CD14-positive monocyte (primary cell): ENCODE results near the gene MCU. TPM values are rescaled to one million over a fixed set of nuclear protein-coding genes. Genes with fewer than 3 reads are reported as not detected.

Experiments
- DNase-seq, 3 donors: peaks; one replicate each; pipeline ENCODE4 v3.0.0-alpha.2; 2011 to 2022
- H2AFZ ChIP-seq: 2 replicates; pipeline ENCODE4 v1.6.0; 2012; ENCODE audit warnings: mild to moderate bottlenecking, low read depth, low read length, inconsistent platforms; ENCODE audit not compliant: insufficient read depth, poor library complexity, severe bottlenecking
- H3K27ac ChIP-seq, 2 donors: 1 replicate in 1 of 2; 2 replicates in 1 of 2; pipeline ENCODE4 v1.5.1; 2012 to 2013; ENCODE audit warnings: low read length in 2 of 2, control low read depth in 1 of 2, inconsistent platforms in 1 of 2, low read depth in 1 of 2, mild to moderate bottlenecking in 1 of 2
- H3K27me3 ChIP-seq, 2 donors: one replicate each; pipeline versions ENCODE4 v1.6.0 to v1.6.1; 2011 to 2013; ENCODE audit warnings: low read length in 2 of 2; ENCODE audit not compliant: control insufficient read depth in 2 of 2, insufficient read depth in 2 of 2
- H3K36me3 ChIP-seq, 2 donors: replicated peaks in 1 of 2; 1 replicate in 1 of 2; 2 replicates in 1 of 2; pipeline versions ENCODE4 v1.5.1 to v1.6.1; 2012 to 2013; ENCODE audit warnings: low read length in 2 of 2, control low read depth in 1 of 2, inconsistent platforms in 1 of 2, mild to moderate bottlenecking in 1 of 2; ENCODE audit not compliant: insufficient read depth in 2 of 2, control insufficient read depth in 1 of 2
- H3K4me1 ChIP-seq, 2 donors: 1 replicate in 1 of 2; 2 replicates in 1 of 2; pipeline versions ENCODE4 v1.5.1 to v1.6.1; 2012 to 2013; ENCODE audit warnings: low read length in 2 of 2, control low read depth in 1 of 2, inconsistent platforms in 1 of 2, mild to moderate bottlenecking in 1 of 2, moderate library complexity in 1 of 2; ENCODE audit not compliant: insufficient read depth in 2 of 2, control insufficient read depth in 1 of 2
- H3K4me2 ChIP-seq: replicated peaks from 2 replicates; pipeline ENCODE3; 2012; ENCODE audit warnings: low read length, moderate library complexity, mild to moderate bottlenecking; ENCODE audit not compliant: poor library complexity, severe bottlenecking; ENCODE audit errors: extremely low read depth
- H3K4me3 ChIP-seq, 3 experiments: fragments of 200-600 bp in 1 of 3; sonication (generic) in 1 of 3; replicated peaks in 1 of 3; 1 replicate in 2 of 3; 2 replicates in 1 of 3; pipeline ENCODE4 v1.5.1; 2011 to 2013; ENCODE audit warnings: low read length in 3 of 3, mild to moderate bottlenecking in 3 of 3, control low read depth in 2 of 3, low read depth in 2 of 3, inconsistent platforms in 1 of 3, moderate library complexity in 1 of 3
- H3K79me2 ChIP-seq: 2 replicates; pipeline ENCODE4 v1.6.0; 2012; ENCODE audit warnings: mild to moderate bottlenecking, control low read depth, inconsistent platforms, low read length, moderate library complexity; ENCODE audit not compliant: insufficient read depth
- H3K9ac ChIP-seq: 2 replicates; pipeline ENCODE4 v1.6.0; 2017; ENCODE audit warnings: low read length, mild to moderate bottlenecking; ENCODE audit not compliant: insufficient read depth, poor library complexity, severe bottlenecking
- H3K9me3 ChIP-seq, 2 donors: replicated peaks in 1 of 2; 1 replicate in 1 of 2; 2 replicates in 1 of 2; pipeline versions ENCODE4 v1.5.1 to v1.6.1; 2012 to 2013; ENCODE audit warnings: low read length in 2 of 2, control low read depth in 1 of 2; ENCODE audit not compliant: control insufficient read depth in 1 of 2, insufficient read depth in 1 of 2
- H4K20me1 ChIP-seq: 2 replicates; pipeline ENCODE4 v1.6.0; 2012; ENCODE audit warnings: mild to moderate bottlenecking, low read length, control low read depth, moderate library complexity; ENCODE audit not compliant: insufficient read depth
- H3K27ac Mint-ChIP-seq, 7 donors: one replicate each; pipeline ENCODE4 v1.8.0; 2020; ENCODE audit warnings: mild to moderate bottlenecking in 7 of 7, mixed read lengths in 7 of 7, moderate library complexity in 6 of 7, inconsistent platforms in 2 of 7
- H3K27me3 Mint-ChIP-seq, 3 donors: one replicate each; pipeline ENCODE4 v1.8.0; 2021 to 2022; ENCODE audit warnings: low read depth in 3 of 3, mild to moderate bottlenecking in 3 of 3, mixed read lengths in 3 of 3, moderate library complexity in 3 of 3, inconsistent platforms in 1 of 3
- H3K36me3 Mint-ChIP-seq, 2 donors: one replicate each; pipeline ENCODE4 v1.8.0; 2020; ENCODE audit warnings: mixed read lengths in 2 of 2, inconsistent platforms in 1 of 2, mild to moderate bottlenecking in 1 of 2
- H3K4me1 Mint-ChIP-seq: one replicate; pipeline ENCODE4 v1.8.0; 2020; ENCODE audit warnings: mild to moderate bottlenecking, mixed read lengths
- H3K4me3 Mint-ChIP-seq, 2 donors: one replicate each; pipeline ENCODE4 v1.8.0; 2020; ENCODE audit warnings: mild to moderate bottlenecking in 2 of 2, mixed read lengths in 2 of 2, moderate library complexity in 1 of 2
- H3K9me3 Mint-ChIP-seq, 7 donors: one replicate each; pipeline ENCODE4 v1.8.0; 2020 to 2022; ENCODE audit warnings: mixed read lengths in 7 of 7, mild to moderate bottlenecking in 6 of 7, moderate library complexity in 6 of 7, inconsistent platforms in 2 of 7
- intact Hi-C, 2 donors: fragments of 100-400 bp; cut with micrococcal nuclease; formaldehyde crosslinking; loops; one replicate each; pipeline versions ENCODE4 v1.15.0 to v1.15.1; 2023
- polyA plus RNA-seq, 3 donors: library from polyadenylated mRNA; depleted of rRNA in 1 of 3; unstranded in 2 of 3; stranded (reverse) in 1 of 3; fragments of 300-500 nt in 2 of 3; fragments of >200 nt in 1 of 3; fragmentation: Illumina TruSeq in 2 of 3; gene quantifications; 1 replicate in 2 of 3; 2 replicates in 1 of 3; pipeline ENCODE4 v1.2.3, GENCODE V29; 2012 to 2021
- TF ChIP-seq, protein P1 (sequence below): fragments of 200-600 bp; IDR thresholded peaks from one replicate; pipeline ENCODE4 v1.8.0; 2022; ENCODE audit warnings: antibody characterized with exemption, mild to moderate bottlenecking

The MCU gene
- polyA plus RNA-seq, 3 donors = 11.7 to 23.1 (median 16.5) TPM

DNA sequence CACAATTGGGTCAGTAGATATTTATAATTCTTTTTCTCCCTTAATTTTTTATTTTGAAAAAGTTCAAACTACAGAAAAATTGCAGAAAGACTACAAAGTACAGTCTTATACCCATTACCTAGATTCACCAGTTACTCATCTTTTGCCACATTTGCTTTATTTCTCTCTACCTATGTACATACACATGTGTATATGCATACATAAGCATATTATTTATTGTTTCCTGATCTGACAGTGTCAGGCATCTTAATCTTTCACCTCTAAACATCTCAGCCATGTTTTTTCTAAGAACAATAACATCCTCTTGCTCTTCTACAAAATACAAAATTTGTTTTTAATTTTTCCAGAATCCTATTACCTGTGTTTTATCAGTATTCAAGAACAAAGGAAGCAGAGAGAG, 133.2 kb downstream of the MCU start:
- H3K9me3 Mint-ChIP-seq = peaks cover 0 to 9% (median 4%) of the 10 kb centered on the region in 7 donors
- no peak overlapping the region for H3K27ac Mint-ChIP-seq
- H3K9ac ChIP-seq = no peak overlapping the region
- TF ChIP-seq, protein P1, sequence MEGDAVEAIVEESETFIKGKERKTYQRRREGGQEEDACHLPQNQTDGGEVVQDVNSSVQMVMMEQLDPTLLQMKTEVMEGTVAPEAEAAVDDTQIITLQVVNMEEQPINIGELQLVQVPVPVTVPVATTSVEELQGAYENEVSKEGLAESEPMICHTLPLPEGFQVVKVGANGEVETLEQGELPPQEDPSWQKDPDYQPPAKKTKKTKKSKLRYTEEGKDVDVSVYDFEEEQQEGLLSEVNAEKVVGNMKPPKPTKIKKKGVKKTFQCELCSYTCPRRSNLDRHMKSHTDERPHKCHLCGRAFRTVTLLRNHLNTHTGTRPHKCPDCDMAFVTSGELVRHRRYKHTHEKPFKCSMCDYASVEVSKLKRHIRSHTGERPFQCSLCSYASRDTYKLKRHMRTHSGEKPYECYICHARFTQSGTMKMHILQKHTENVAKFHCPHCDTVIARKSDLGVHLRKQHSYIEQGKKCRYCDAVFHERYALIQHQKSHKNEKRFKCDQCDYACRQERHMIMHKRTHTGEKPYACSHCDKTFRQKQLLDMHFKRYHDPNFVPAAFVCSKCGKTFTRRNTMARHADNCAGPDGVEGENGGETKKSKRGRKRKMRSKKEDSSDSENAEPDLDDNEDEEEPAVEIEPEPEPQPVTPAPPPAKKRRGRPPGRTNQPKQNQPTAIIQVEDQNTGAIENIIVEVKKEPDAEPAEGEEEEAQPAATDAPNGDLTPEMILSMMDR = no peak
- H3K36me3 ChIP-seq = peaks cover 0 to 5% of the 10 kb centered on the region in 2 donors
- intact Hi-C loops = no loop called here
- no peaks in the 10 kb centered on the region for H3K27me3 ChIP-seq
- H3K4me3 Mint-ChIP-seq = no peak overlapping the region
- DNase-seq = no peak
- no peak overlapping the region for H3K4me2 ChIP-seq
- peaks cover 16% of the 10 kb centered on the region for H4K20me1 ChIP-seq
- H3K79me2 ChIP-seq = peaks cover 4% of the 10 kb centered on the region
- no peak overlapping the region for H2AFZ ChIP-seq
- peaks cover 9 to 11% of the 10 kb centered on the region in 2 donors for H3K36me3 Mint-ChIP-seq
- peaks cover 0 to 1% (median 0%) of the 10 kb centered on the region in 3 donors for H3K27me3 Mint-ChIP-seq
- H3K4me3 ChIP-seq = no peak overlapping the region
- peaks cover 2% of the 10 kb centered on the region for H3K4me1 Mint-ChIP-seq
- H3K4me1 ChIP-seq = no peaks in the 10 kb centered on the region
- H3K27ac ChIP-seq = no peak overlapping the region
- peaks cover 0 to 7% of the 10 kb centered on the region in 2 donors for H3K9me3 ChIP-seq

GRCh38 chr10:72826346-72826745, 134.4 kb downstream of the MCU start:
- Mint-ChIP-seq H3K27me3 (peaks cover 0 to 1% (median 0%) of the 10 kb centered on the region in 3 donors), H3K9me3 (peaks cover 0 to 9% (median 4%) of the 10 kb centered on the region in 7 donors), H3K36me3 (peaks cover 9 to 10% of the 10 kb centered on the region in 2 donors), H3K27ac (no peak overlapping the region), H3K4me3 (no peak overlapping the region), H3K4me1 (peaks cover 3% of the 10 kb centered on the region)
- peaks cover 16% of the 10 kb centered on the region for H4K20me1 ChIP-seq
- no peak overlapping the region for H3K27ac ChIP-seq
- H3K79me2 ChIP-seq = no peaks in the 10 kb centered on the region
- H2AFZ ChIP-seq = no peak overlapping the region
- no peak overlapping the region for H3K4me3 ChIP-seq
- H3K36me3 ChIP-seq = peaks cover 0 to 5% of the 10 kb centered on the region in 2 donors
- peaks cover 0 to 7% of the 10 kb centered on the region in 2 donors for H3K9me3 ChIP-seq
- H3K9ac ChIP-seq = no peak overlapping the region
- no peak overlapping the region for H3K4me2 ChIP-seq
- no peak for DNase-seq
- no peaks in the 10 kb centered on the region for H3K27me3 ChIP-seq
- intact Hi-C loops = no loop called here
- TF ChIP-seq, protein P1 = no peak
- no peaks in the 10 kb centered on the region for H3K4me1 ChIP-seq
